Measurements from ENCODE around the gene PIP4K2B. TPM values are rescaled to one million over a fixed set of nuclear protein-coding genes. Genes with fewer than 3 reads are reported as not detected.

PIP4K2B gene
- total RNA-seq, 6 experiments from 2014 or later: 48.7 to 61.8 (median 55.5) TPM

GRCh38 chr17:38732376-38733281 lies 66.7 kb downstream of the PIP4K2B start:
- TF ChIP-seq CTCF (IDR thresholded peaks at IDR 0.05): no peak
- H3K9me3 Mint-ChIP-seq: no peaks in the 10 kb centered on the region
- H3K27me3 Mint-ChIP-seq (ENCODE audit: insufficient read depth): peaks cover 8% of the 10 kb centered on the region
- peaks cover 7% of the 10 kb centered on the region; the same call in 1 of the 2 replicates for H3K36me3 Mint-ChIP-seq (ENCODE audit: low read depth)
- DNase-seq: no peak
- peak overlapping the region; percentile 87 for H3K27ac Mint-ChIP-seq
- H3K4me3 Mint-ChIP-seq: no peak overlapping the region; the same call in 1 of the 2 replicates
- H3K4me1 Mint-ChIP-seq (ENCODE audit: low read depth): peaks cover 44% of the 10 kb centered on the region

GRCh38 chr17:38731526-38732294 lies 67.6 kb downstream of the PIP4K2B start:
- DNase-seq: no peak
- no peak for TF ChIP-seq CTCF (IDR thresholded peaks at IDR 0.05)
- peaks cover 8% of the 10 kb centered on the region for H3K27me3 Mint-ChIP-seq (ENCODE audit: insufficient read depth)
- peak overlapping the region; percentile 87 for H3K27ac Mint-ChIP-seq
- H3K36me3 Mint-ChIP-seq (ENCODE audit: low read depth): peaks cover 7% of the 10 kb centered on the region; the same call in 1 of the 2 replicates
- peak overlapping the region; percentile 96 for H3K4me3 Mint-ChIP-seq
- no peaks in the 10 kb centered on the region for H3K9me3 Mint-ChIP-seq
- peaks cover 45% of the 10 kb centered on the region for H3K4me1 Mint-ChIP-seq (ENCODE audit: low read depth)

- H3K4me1 Mint-ChIP-seq (ENCODE audit: low read depth): peaks cover 45% of the 10 kb centered on the region
- H3K9me3 Mint-ChIP-seq: no peaks in the 10 kb centered on the region
- H3K4me3 Mint-ChIP-seq: peak overlapping the region; percentile 96
- peak; percentile 42 for DNase-seq
- H3K36me3 Mint-ChIP-seq (ENCODE audit: low read depth): peaks cover 7% of the 10 kb centered on the region; the same call in 1 of the 2 replicates
- TF ChIP-seq CTCF (IDR thresholded peaks at IDR 0.05): no peak
- peaks cover 6% of the 10 kb centered on the region for H3K27me3 Mint-ChIP-seq (ENCODE audit: insufficient read depth)
- H3K27ac Mint-ChIP-seq: peak overlapping the region; percentile 87
These were observed 68.6 kb downstream of the PIP4K2B start for GRCh38 chr17:38730526-38731379.

GRCh38 chr17:38729886-38730525 lies 69.3 kb downstream of the PIP4K2B start, which contains the start of gene CISD3:
Gene CISD3, plus strand, starts transcription at chr17:38730341. Its CDS starts 18 bp downstream, at chr17:38730359.
- TF ChIP-seq CTCF (IDR thresholded peaks at IDR 0.05): peak; percentile 84
- Mint-ChIP-seq H3K9me3 (no peaks in the 10 kb centered on the region), H3K27ac (peak within 1 kb of the TSS; percentile 87), H3K4me1 (ENCODE audit: low read depth) (peaks cover 45% of the 10 kb centered on the region), H3K36me3 (ENCODE audit: low read depth) (peaks cover 7% of the 10 kb centered on the region; the same call in 1 of the 2 replicates), H3K4me3 (peak within 1 kb of the TSS; percentile 96), H3K27me3 (ENCODE audit: insufficient read depth) (peaks cover 5% of the 10 kb centered on the region)
- peak; percentile 49 for DNase-seq
